IPS-20b (cell line): Measurements from ENCODE around the gene TAF1A.
"Not testable (repeated sequence)": the region's sequence is repeated elsewhere in the genome, so short reads cannot be mapped to it uniquely, and the experiment has no call there.

ENCODE experiments used
- H3K27ac ChIP-seq: one replicate; pipeline ENCODE4 v1.5.1; 2013; ENCODE audit warnings: low read length
- H3K27me3 ChIP-seq: 2 replicates; pipeline ENCODE4 v1.6.1; 2013; ENCODE audit warnings: mild to moderate bottlenecking, low read length, inconsistent platforms; ENCODE audit not compliant: insufficient read depth
- H3K36me3 ChIP-seq: 2 replicates; pipeline ENCODE4 v1.6.1; 2013; ENCODE audit warnings: low read depth, mild to moderate bottlenecking, inconsistent platforms, low read length, moderate library complexity; ENCODE audit not compliant: insufficient read depth
- H3K4me1 ChIP-seq: 2 replicates; pipeline ENCODE4 v1.6.1; 2013; ENCODE audit warnings: mild to moderate bottlenecking, control low read depth, inconsistent platforms, low read length, moderate library complexity; ENCODE audit not compliant: insufficient read depth
- H3K4me3 ChIP-seq: 2 replicates; pipeline ENCODE4 v1.5.1; 2013; ENCODE audit warnings: mild to moderate bottlenecking, low read length, inconsistent platforms
- H3K9ac ChIP-seq: 2 replicates; pipeline ENCODE4 v1.6.1; 2013; ENCODE audit warnings: low read depth, mild to moderate bottlenecking, inconsistent platforms, low read length, moderate library complexity
- H3K9me3 ChIP-seq: 2 replicates; pipeline ENCODE4 v1.6.1; 2013; ENCODE audit warnings: mild to moderate bottlenecking, low read depth, low read length, inconsistent platforms; ENCODE audit not compliant: insufficient read depth

Gene TAF1A

DNA sequence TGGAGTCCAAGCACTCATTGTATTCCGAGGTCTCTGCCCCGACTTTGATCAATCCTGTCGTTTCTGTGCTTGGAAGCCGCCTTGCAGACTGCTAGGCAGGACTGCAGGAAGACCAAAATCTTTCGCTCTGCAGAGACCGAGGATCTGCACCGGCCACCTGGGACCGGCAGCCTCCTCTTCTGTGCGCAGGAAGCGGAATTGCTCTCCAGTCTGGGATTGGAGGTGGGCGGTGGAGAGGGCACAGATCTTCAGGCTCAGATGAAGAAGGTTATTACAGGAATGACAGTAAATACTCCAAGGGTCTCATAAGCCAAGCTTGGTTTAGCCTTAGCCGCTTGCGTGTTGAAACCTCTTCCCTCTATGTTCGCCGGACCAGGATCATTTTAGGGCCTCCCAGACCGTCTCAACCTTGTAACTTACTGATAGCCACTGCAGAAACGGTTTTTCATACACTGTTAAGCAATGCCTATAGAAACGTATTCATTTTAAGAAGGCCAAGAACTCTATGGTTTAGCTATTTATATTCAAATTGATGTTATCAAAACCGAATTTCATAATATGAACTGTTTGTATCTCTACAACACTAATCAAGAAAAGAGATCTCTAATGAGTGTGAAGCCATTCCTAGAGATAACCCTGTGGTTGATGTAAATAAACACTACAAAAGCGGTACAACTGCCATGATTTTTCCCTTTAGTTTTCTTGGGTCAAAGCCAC is 29.3 kb upstream of the TAF1A start:
- peak overlapping the region; percentile 74 for H3K4me3 ChIP-seq
- peaks cover 6% of the 10 kb centered on the region; the same call in 1 of the 2 replicates for H3K4me1 ChIP-seq
- peak overlapping the region; percentile 28; the same call in 1 of the 2 replicates for H3K9ac ChIP-seq
- H3K27me3 ChIP-seq, result peaks cover 17% of the 10 kb centered on the region
- H3K27ac ChIP-seq, result no peak overlapping the region
- no peaks in the 10 kb centered on the region for H3K9me3 ChIP-seq
- peaks cover 26% of the 10 kb centered on the region for H3K36me3 ChIP-seq

DNA sequence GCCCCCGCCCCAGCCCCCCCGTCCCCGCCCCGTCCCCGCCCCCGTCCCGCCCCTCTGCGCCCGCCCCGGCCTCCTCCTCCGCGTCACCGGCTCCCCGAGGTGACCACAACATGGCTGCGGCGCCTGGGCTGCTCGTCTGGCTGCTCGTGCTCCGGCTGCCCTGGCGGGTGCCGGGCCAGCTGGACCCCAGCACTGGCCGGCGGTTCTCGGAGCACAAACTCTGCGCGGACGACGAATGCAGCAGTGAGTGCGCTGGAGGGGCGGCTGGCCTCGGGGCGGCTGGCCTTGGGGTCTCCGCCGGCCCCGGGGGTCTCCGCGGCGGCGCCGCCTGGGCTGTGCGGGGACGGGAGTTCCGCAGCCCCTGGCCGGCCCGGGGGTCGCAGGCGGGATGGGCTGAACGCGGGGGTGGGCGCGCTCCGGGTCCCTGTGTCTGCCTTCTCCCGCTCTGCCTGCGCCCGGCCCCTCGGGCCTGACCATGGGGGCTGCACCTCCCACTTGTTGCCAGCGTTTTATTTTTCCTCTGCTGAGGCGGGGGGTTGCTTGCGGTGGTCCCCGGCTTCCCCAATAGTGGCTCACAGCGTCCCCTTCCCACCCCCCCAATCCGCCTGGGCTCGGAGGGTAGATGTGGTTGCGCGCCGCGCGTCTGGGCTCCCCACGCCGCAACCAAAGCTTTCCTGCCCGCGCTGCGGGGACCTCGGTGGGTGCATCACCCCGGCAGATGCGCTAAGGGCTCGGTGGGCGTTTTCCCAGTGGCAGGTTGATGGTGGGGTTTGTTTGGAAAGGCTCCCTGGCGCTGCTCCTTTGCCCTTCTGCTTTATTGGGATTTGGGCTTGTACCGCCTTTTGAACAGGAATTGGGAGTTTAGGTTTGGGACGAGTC is 28.5 kb upstream of the TAF1A start, which contains the start of gene MIA3:
Gene MIA3 (plus strand): TSS at position 97 of the 879 bp plus-strand sequence. CDS start 14 bp downstream, at position 111.
- Histone ChIP-seq H3K9ac (peak within 1 kb of the TSS; percentile 84), H3K4me1 (peaks cover 6% of the 10 kb centered on the region; the same call in 1 of the 2 replicates), H3K27ac (no peak within 1 kb of the TSS), H3K4me3 (peak within 1 kb of the TSS; percentile 85), H3K27me3 (peaks cover 25% of the 10 kb centered on the region), H3K36me3 (peaks cover 18% of the 10 kb centered on the region), H3K9me3 (no peaks in the 10 kb centered on the region)

DNA sequence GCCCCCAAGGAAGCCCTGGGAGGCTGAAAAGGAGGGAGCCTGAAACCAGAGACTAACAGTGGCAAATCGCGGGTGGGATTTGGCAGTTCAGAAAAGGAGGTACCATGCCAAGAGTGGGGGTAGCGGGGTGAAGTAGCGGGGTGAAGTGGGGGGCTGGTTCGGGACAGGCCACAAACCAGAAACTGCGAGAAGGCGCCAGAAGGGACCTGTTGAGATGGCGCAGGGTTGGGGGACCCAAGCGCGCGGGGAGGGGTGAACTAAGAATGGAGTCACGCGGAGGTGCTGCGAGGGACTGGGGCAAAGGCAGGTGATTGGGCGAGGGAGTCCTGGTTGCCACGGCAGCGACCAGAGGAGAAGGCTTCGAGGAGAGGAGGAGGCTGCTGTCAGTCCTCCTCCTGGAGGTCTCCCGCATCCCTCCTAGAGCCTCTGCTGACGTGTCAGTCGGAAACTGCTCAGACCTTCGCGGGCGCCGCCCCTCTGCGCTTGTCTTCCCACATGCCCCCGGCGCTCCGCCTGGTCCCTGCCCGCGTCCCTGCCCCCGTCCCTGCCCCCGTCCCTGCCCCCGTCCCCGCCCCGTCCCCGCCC is 27.7 kb upstream of the TAF1A start:
- H3K9ac ChIP-seq, result peak overlapping the region; percentile 84; the same call in 1 of the 2 replicates
- peak overlapping the region; percentile 85 for H3K4me3 ChIP-seq
- no peak overlapping the region for H3K27ac ChIP-seq
- no peaks in the 10 kb centered on the region for H3K9me3 ChIP-seq
- H3K36me3 ChIP-seq, result peaks cover 11% of the 10 kb centered on the region
- H3K27me3 ChIP-seq, result peaks cover 28% of the 10 kb centered on the region
- H3K4me1 ChIP-seq, result peaks cover 6% of the 10 kb centered on the region; the same call in 1 of the 2 replicates

DNA sequence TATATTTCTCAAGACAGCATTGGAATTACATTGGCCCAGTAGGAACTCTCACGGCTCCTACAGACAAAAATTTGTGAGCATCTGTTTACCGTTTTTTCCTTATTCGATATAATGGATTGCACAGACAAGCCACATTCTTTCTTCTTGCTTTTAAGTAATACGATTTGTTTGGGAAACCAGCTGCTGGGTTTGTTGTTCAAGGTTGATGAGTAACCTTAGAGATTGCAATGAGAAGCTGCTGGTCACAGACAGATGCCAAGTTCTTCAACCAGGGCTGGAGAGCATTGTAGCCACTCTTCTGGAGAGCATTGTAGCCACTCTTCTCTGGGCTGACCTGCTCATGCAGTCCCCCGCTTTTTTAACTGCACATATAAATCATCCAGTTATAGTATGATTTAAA is 26.8 kb upstream of the TAF1A start:
- Histone ChIP-seq H3K27ac (no peak overlapping the region), H3K9ac (no peak overlapping the region), H3K27me3 (peaks cover 28% of the 10 kb centered on the region), H3K9me3 (no peaks in the 10 kb centered on the region), H3K36me3 (peaks cover 5% of the 10 kb centered on the region), H3K4me3 (no peak overlapping the region), H3K4me1 (peaks cover 6% of the 10 kb centered on the region; the same call in 1 of the 2 replicates)

DNA sequence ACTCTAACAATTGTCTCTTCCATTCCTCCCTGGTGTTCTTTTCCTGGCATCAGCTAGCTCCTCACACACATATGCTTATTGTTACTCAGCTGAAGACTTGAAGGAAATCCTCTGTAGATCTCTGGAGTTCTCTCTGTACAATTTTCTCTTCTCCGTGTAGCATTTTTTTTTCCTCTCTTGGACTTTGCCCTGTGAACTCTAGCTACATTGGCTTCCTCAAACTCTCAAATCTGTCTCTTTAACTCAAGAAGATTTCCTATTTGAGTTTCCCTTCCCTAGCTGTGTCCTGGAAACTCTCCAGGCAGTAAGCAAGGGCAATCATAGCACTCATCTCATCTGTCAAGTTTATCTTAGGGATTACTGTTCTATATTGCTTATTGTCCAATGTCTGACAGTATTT is 23.9 kb upstream of the TAF1A start:
- Histone ChIP-seq H3K27me3 (peaks cover 28% of the 10 kb centered on the region), H3K4me1 (no peaks in the 10 kb centered on the region), H3K27ac (no peak overlapping the region), H3K9me3 (no peaks in the 10 kb centered on the region), H3K4me3 (no peak overlapping the region), H3K9ac (no peak overlapping the region), H3K36me3 (no peaks in the 10 kb centered on the region)

DNA sequence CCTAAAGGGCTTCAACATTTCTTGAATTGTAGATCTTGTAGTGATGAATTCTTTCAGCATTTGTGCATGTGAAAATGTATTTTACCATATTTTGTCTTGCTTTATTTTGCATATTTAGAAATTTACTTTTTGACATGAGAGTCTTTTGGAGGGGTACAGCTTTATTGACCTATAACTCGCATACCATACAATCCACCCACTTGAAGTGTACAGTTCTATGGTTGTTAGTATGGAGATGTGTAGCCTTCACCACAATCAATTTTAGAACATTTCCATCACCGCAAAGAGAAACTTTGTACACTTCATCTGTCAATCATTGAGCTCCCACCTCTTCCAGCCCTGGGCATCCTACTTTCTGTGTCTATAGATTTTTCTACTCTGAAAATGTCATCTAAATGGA is 21.0 kb upstream of the TAF1A start:
- H3K9me3 ChIP-seq, result no peaks in the 10 kb centered on the region
- no peak overlapping the region for H3K9ac ChIP-seq

DNA sequence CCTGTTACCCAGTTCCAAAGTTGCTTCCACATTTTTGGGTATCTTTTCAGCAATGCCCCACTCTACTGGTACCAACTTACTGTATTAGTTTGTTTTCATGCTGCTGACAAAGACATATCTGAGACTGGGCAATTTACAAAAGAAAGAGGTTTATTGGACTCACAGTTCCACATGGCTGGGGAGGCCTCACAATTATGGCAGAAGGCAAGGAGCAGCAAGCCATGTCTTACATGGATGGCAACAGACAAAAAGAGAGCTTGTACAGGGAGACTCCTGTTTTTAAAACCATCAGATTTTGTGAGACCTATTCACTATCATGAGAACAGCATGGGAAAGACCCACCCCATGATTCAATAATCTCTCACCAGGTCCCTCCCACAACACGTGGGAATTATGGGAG is 19.4 kb upstream of the TAF1A start:
- not testable (repeated sequence) for H3K36me3 ChIP-seq, H3K9me3 ChIP-seq, H3K4me3 ChIP-seq, H3K4me1 ChIP-seq, H3K9ac ChIP-seq, H3K27ac ChIP-seq
- peaks cover 11% of the 10 kb centered on the region for H3K27me3 ChIP-seq

More for the DNA sequence above, 21.0 kb upstream of the TAF1A start:
- H3K36me3 ChIP-seq, result no peaks in the 10 kb centered on the region
- no peaks in the 10 kb centered on the region for H3K4me1 ChIP-seq
- H3K4me3 ChIP-seq, result no peak overlapping the region
- H3K27ac ChIP-seq, result no peak overlapping the region
- peaks cover 24% of the 10 kb centered on the region for H3K27me3 ChIP-seq

DNA sequence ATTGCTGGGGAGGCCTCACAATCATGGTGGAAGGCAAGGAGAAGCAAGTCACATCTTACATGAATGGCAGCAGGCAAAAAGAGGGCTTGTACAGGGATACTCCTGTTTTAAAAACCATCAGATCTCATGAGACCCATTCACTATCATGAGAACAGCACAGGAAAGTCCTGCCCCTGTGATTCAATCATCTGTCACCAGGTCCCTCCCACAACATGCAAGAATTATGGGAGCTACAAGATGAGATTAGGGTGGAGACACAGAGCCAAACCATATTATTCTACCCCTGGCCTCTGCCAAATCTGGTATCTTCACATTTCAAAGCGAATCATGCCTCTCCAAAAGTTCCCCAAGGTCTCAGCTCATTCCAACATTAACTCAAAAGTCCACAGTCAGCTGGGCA is 17.0 kb upstream of the TAF1A start:
- H3K36me3 ChIP-seq, result no peaks in the 10 kb centered on the region
- H3K9ac ChIP-seq, result no peak overlapping the region
- no peaks in the 10 kb centered on the region for H3K9me3 ChIP-seq
- H3K4me1 ChIP-seq, result no peaks in the 10 kb centered on the region
- no peak overlapping the region for H3K27ac ChIP-seq
- no peaks in the 10 kb centered on the region for H3K27me3 ChIP-seq
- H3K4me3 ChIP-seq, result no peak overlapping the region

DNA sequence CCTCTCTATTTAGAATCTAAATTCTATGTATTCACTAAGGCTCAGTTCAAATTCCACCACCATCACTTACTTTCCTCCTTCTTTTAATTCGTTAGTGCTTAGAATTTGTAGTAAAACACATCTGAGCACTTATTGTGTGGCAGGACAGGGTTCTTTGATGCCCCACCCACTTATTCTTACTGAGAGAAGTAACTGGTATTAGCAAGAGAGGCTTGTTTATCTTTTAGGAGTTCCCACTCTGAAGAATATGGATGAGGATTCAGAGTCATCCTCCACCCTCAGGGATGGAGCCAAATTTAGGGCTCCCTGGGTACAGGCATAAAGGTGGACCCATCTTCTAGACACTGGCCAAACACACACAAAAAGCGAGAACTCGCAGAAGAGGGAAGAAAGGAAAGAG is 11.5 kb upstream of the TAF1A start:
- peaks cover 10% of the 10 kb centered on the region; the same call in 1 of the 2 replicates for H3K27me3 ChIP-seq
- no peaks in the 10 kb centered on the region for H3K36me3 ChIP-seq
- no peak overlapping the region for H3K9ac ChIP-seq
- no peaks in the 10 kb centered on the region for H3K4me1 ChIP-seq
- no peaks in the 10 kb centered on the region for H3K9me3 ChIP-seq
- no peak overlapping the region for H3K4me3 ChIP-seq
- H3K27ac ChIP-seq, result no peak overlapping the region

DNA sequence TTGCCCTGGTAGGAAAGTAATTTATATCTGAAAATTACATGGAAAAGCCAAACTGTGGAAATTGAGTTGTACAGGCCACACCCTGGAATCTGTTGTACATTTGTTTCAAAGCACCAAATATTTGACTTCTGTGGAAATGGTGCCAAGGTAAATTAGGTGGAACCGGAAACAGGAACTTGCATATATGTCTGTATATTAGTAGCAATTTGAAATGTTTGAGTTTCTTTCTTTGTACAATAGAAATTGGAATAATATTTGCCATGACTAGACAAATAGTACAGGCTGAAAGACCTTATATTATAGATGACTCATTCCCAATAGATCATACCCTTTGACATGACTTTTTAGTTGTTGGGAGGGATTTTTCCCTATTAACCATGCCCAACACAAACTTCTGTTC is 10.5 kb upstream of the TAF1A start:
- Histone ChIP-seq H3K4me3 (no peak overlapping the region), H3K4me1 (no peaks in the 10 kb centered on the region), H3K27me3 (peaks cover 10% of the 10 kb centered on the region; the same call in 1 of the 2 replicates), H3K9ac (no peak overlapping the region), H3K9me3 (no peaks in the 10 kb centered on the region), H3K27ac (no peak overlapping the region), H3K36me3 (no peaks in the 10 kb centered on the region)

DNA sequence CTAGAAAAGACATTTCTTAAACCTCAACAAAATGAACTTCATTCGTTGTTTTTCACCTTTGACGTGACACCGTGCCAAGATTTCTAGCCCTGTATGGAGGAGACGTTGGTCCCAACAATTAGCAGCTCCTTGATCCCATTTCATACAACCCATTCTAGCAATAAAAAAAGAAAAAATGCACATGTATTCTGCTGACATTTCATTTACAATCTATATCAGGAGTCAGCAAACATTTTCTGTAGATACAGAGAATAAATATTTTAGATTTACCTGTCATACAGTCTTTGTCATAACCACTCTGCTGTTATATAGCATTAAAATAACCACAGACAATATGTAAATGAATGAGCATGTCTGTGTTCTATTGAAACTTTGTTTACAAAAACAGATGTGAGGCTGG is 7.0 kb upstream of the TAF1A start:
- Histone ChIP-seq H3K4me3 (no peak overlapping the region), H3K27me3 (peaks cover 10% of the 10 kb centered on the region; the same call in 1 of the 2 replicates), H3K9ac (no peak overlapping the region), H3K9me3 (no peaks in the 10 kb centered on the region), H3K36me3 (no peaks in the 10 kb centered on the region), H3K27ac (no peak overlapping the region), H3K4me1 (no peaks in the 10 kb centered on the region)
